ENCODE measurements around the gene HMBS.

The HMBS gene

GRCh38 chr11:119093942-119094815 lies 9.5 kb downstream of the HMBS start:
- Histone ChIP-seq H3K9me3 (ENCODE audit: severe bottlenecking) (no peaks in the 10 kb centered on the region), H3K27ac (ENCODE audit: poor library complexity, severe bottlenecking) (peak overlapping the region; percentile 77), H3K27me3 (ENCODE audit: insufficient read depth, poor library complexity, severe bottlenecking) (no peaks in the 10 kb centered on the region), H3K36me3 (ENCODE audit: low read depth) (peaks cover 53% of the 10 kb centered on the region), H3K4me3 (ENCODE audit: severe bottlenecking) (peak overlapping the region; percentile 98), H3K4me1 (ENCODE audit: insufficient read depth, poor library complexity, severe bottlenecking) (no peaks in the 10 kb centered on the region)
- DNase-seq (ENCODE audit: low spot score) (no peak), ATAC-seq (ENCODE audit: low read depth) (peak; percentile 10)
- TF ChIP-seq, protein P1, sequence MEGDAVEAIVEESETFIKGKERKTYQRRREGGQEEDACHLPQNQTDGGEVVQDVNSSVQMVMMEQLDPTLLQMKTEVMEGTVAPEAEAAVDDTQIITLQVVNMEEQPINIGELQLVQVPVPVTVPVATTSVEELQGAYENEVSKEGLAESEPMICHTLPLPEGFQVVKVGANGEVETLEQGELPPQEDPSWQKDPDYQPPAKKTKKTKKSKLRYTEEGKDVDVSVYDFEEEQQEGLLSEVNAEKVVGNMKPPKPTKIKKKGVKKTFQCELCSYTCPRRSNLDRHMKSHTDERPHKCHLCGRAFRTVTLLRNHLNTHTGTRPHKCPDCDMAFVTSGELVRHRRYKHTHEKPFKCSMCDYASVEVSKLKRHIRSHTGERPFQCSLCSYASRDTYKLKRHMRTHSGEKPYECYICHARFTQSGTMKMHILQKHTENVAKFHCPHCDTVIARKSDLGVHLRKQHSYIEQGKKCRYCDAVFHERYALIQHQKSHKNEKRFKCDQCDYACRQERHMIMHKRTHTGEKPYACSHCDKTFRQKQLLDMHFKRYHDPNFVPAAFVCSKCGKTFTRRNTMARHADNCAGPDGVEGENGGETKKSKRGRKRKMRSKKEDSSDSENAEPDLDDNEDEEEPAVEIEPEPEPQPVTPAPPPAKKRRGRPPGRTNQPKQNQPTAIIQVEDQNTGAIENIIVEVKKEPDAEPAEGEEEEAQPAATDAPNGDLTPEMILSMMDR (IDR thresholded peaks at IDR 0.05; ENCODE audit: poor library complexity, severe bottlenecking), result no peak

GRCh38 chr11:119094816-119095065 lies 10.1 kb downstream of the HMBS start:
- peak overlapping the region; percentile 77 for H3K27ac ChIP-seq (ENCODE audit: poor library complexity, severe bottlenecking)
- H3K27me3 ChIP-seq (ENCODE audit: insufficient read depth, poor library complexity, severe bottlenecking), result no peaks in the 10 kb centered on the region
- H3K4me1 ChIP-seq (ENCODE audit: insufficient read depth, poor library complexity, severe bottlenecking), result no peaks in the 10 kb centered on the region
- no peak for DNase-seq (ENCODE audit: low spot score)
- H3K9me3 ChIP-seq (ENCODE audit: severe bottlenecking), result no peaks in the 10 kb centered on the region
- TF ChIP-seq, protein P1 (IDR thresholded peaks at IDR 0.05; ENCODE audit: poor library complexity, severe bottlenecking), result peak; percentile 73
- ATAC-seq (ENCODE audit: low read depth), result peak; percentile 58
- peaks cover 53% of the 10 kb centered on the region for H3K36me3 ChIP-seq (ENCODE audit: low read depth)
- H3K4me3 ChIP-seq (ENCODE audit: severe bottlenecking), result peak overlapping the region; percentile 98

- Histone ChIP-seq H3K27me3 (ENCODE audit: insufficient read depth, poor library complexity, severe bottlenecking) (no peaks in the 10 kb centered on the region), H3K36me3 (ENCODE audit: low read depth) (peaks cover 58% of the 10 kb centered on the region), H3K9me3 (ENCODE audit: severe bottlenecking) (no peaks in the 10 kb centered on the region), H3K4me3 (ENCODE audit: severe bottlenecking) (peak overlapping the region; percentile 98), H3K27ac (ENCODE audit: poor library complexity, severe bottlenecking) (peak overlapping the region; percentile 77), H3K4me1 (ENCODE audit: insufficient read depth, poor library complexity, severe bottlenecking) (no peaks in the 10 kb centered on the region)
- ATAC-seq (ENCODE audit: low read depth) (peak; percentile 79), DNase-seq (ENCODE audit: low spot score) (peak; percentile 99)
- TF ChIP-seq, protein P1 (IDR thresholded peaks at IDR 0.05; ENCODE audit: poor library complexity, severe bottlenecking), result peak; percentile 55
Measured at GRCh38 chr11:119095066-119095880, 10.6 kb downstream of the HMBS start.

DNA sequence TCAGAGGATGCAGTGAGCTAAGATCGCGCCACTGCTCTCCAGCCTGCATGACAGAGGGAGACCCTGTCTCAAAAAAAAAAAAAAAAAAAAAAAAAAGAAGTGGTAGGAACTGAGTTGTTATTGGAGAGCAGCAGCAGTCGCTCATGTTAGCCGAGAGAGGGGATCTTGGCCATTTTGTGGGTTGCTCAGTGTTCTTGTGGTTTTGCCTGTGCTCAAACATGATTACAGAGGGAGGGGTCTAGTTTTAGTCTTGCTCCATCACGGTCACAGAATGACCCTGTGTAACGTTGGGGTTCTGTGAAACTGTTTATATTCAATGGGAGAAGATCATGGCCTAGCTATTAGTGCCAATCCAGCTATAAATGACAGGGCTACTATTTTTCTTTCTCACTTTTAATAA lies 15.0 kb downstream of the HMBS start:
- TF ChIP-seq, protein P1 (IDR thresholded peaks at IDR 0.05; ENCODE audit: poor library complexity, severe bottlenecking), result no peak
- ATAC-seq (ENCODE audit: low read depth) (no peak), DNase-seq (ENCODE audit: low spot score) (no peak)
- H3K36me3 ChIP-seq (ENCODE audit: low read depth), result peaks cover 34% of the 10 kb centered on the region
- peaks cover 4% of the 10 kb centered on the region for H3K4me1 ChIP-seq (ENCODE audit: insufficient read depth, poor library complexity, severe bottlenecking)
- H3K27me3 ChIP-seq (ENCODE audit: insufficient read depth, poor library complexity, severe bottlenecking), result no peaks in the 10 kb centered on the region
- H3K27ac ChIP-seq (ENCODE audit: poor library complexity, severe bottlenecking), result no peak overlapping the region
- H3K9me3 ChIP-seq (ENCODE audit: severe bottlenecking), result no peaks in the 10 kb centered on the region
- no peak overlapping the region for H3K4me3 ChIP-seq (ENCODE audit: severe bottlenecking)

All from RWPE2 (cell line).